Right lobe of liver (tissue), 6 donors: ENCODE measurements around the gene YKT6. TPM values are rescaled to one million over a fixed set of nuclear protein-coding genes. Genes with fewer than 3 reads are reported as not detected.
A peak's percentile ranks its signal among the peaks of the same experiment; 100 is the strongest.

ENCODE experiments used
- ATAC-seq, 4 donors: fragments of 200-7000 bp; cut with Tn5 transposase; one replicate each; pipeline ENCODE4 v1.9.1; 2020; ENCODE audit warnings: mild to moderate bottlenecking in 4 of 4, moderate library complexity in 4 of 4
- DNase-seq, 3 donors: peaks; one replicate each; pipeline ENCODE4 v3.0.0-alpha.2; 2020
- H3K27ac ChIP-seq, 3 donors: fragments of 200-600 bp; one replicate each; pipeline ENCODE4 v1.8.0; 2022
- H3K27me3 ChIP-seq, 2 donors: fragments of 200-600 bp; one replicate each; pipeline ENCODE4 v1.8.0; 2022
- H3K36me3 ChIP-seq, 4 donors: fragments of 200-600 bp; sonication (generic) in 1 of 4; one replicate each; pipeline versions ENCODE4 v1.5.1 to v1.8.0; 2017 to 2022; ENCODE audit warnings: control low read depth in 1 of 4
- H3K4me1 ChIP-seq, 4 donors: fragments of 200-600 bp; sonication (generic) in 1 of 4; one replicate each; pipeline versions ENCODE4 v1.5.1 to v1.8.0; 2017 to 2022; ENCODE audit warnings: control low read depth in 1 of 4
- H3K4me3 ChIP-seq, 3 donors: fragments of 200-600 bp; one replicate each; pipeline ENCODE4 v1.8.0; 2022
- H3K9me3 ChIP-seq, 4 donors: fragments of 200-600 bp; sonication (generic) in 1 of 4; one replicate each; pipeline versions ENCODE4 v1.5.1 to v1.8.0; 2017 to 2022; ENCODE audit warnings: control low read depth in 1 of 4
- CTCF ChIP-seq, 4 donors: fragments of 200-600 bp in 3 of 4; fragments of 450-650 bp in 1 of 4; IDR thresholded peaks; one replicate each; pipeline versions ENCODE4 v1.5.1 to v1.8.0; 2016 to 2022; ENCODE audit warnings: antibody characterized with exemption in 4 of 4, mild to moderate bottlenecking in 2 of 4
- POLR2A ChIP-seq: fragments of 450-650 bp; IDR thresholded peaks from one replicate; pipeline ENCODE4 v1.6.1; 2017; ENCODE audit warnings: antibody characterized with exemption, mild to moderate bottlenecking
- WGBS: methylation state at CpG from one replicate; pipeline ENCODE4 v1.1.6; 2018; ENCODE audit warnings: low coverage, low lambda C conversion rate; ENCODE audit not compliant: insufficient coverage; ENCODE audit errors: missing lambda C conversion rate; 5-methylcytosine and 5-hydroxymethylcytosine counted together
- intact Hi-C, 2 donors: fragments of 100-400 bp; cut with DNase I; formaldehyde crosslinking; loops; one replicate each; pipeline versions ENCODE4 v1.11.2 to v1.14.1; 2022
- total RNA-seq, 6 experiments: library from RNA; depleted of rRNA in 2 of 6; stranded (reverse); fragments of >200 nt in 2 of 6; fragmentation: NEBNext Ultra II Directional in 3 of 6; extraction: Animal tissue kit (Norgen Biotek cat#: 25700) in 3 of 6; gene quantifications; one replicate each; pipeline versions ENCODE4 v1.1.0 to v1.2.4, GENCODE V29; 2016 to 2023
- donor health status: DM: no; HTN: yes; CAD: no.
- donor health status: DM: no; HTN: no; CAD: no.
- donor health status: DM: no; HTN: no; CAD: no.
- donor health status: DM: no; HTN: yes; CAD: no.
- donor health status: DM: no; HTN: yes; CAD: no.

YKT6 gene
- total RNA-seq, 6 experiments from 2014 or later, result 15.0 to 23.8 (median 19.2) TPM

- peaks cover 0 to 75% (median 39%) of the 10 kb centered on the region in 4 donors for H3K4me1 ChIP-seq
- H3K4me3 ChIP-seq, result peak overlapping the region in 1 of 3 donors; percentile 3
- peak overlapping the region in 2 of 3 donors; percentile 23 to 73 for H3K27ac ChIP-seq
- DNase-seq (peak in 1 of 3 donors; percentile 71), ATAC-seq (peak in 2 of 4 donors; percentile 6)
- H3K36me3 ChIP-seq, result no peaks in the 10 kb centered on the region
- intact Hi-C loops, result no loop called here
- 40% methylated on average over 4 of the region's 10 CpGs for WGBS
- TF ChIP-seq POLR2A (no peak), CTCF (IDR thresholded peaks at IDR 0.05) (no peak)
- H3K9me3 ChIP-seq, result no peaks in the 10 kb centered on the region
- no peaks in the 10 kb centered on the region for H3K27me3 ChIP-seq
Observed at GRCh38 chr7:44158096-44158872, 42.5 kb upstream of the YKT6 start.

GRCh38 chr7:44158873-44159631 lies 41.7 kb upstream of the YKT6 start:
- H3K9me3 ChIP-seq, result no peaks in the 10 kb centered on the region
- intact Hi-C loops, result no loop called here
- WGBS, result 20% methylated on average over 1 of the region's 12 CpGs
- no peaks in the 10 kb centered on the region for H3K36me3 ChIP-seq
- H3K4me1 ChIP-seq, result peaks cover 0 to 79% (median 39%) of the 10 kb centered on the region in 4 donors
- DNase-seq, result peak in 2 of 3 donors; percentile 88 to 89
- H3K27me3 ChIP-seq, result no peaks in the 10 kb centered on the region
- TF ChIP-seq POLR2A (no peak), CTCF (IDR thresholded peaks at IDR 0.05) (no peak)
- peak in 3 of 4 donors; percentile 47 to 58 (median 48) for ATAC-seq
- peak overlapping the region in 2 of 3 donors; percentile 28 to 73 for H3K27ac ChIP-seq
- peak overlapping the region in 1 of 3 donors; percentile 3 for H3K4me3 ChIP-seq

GRCh38 chr7:44159824-44160630 lies 40.8 kb upstream of the YKT6 start:
- peaks cover 0 to 79% (median 39%) of the 10 kb centered on the region in 4 donors for H3K4me1 ChIP-seq
- no peak for TF ChIP-seq POLR2A
- TF ChIP-seq CTCF (IDR thresholded peaks at IDR 0.05), result no peak
- intact Hi-C loops, result no loop called here
- H3K4me3 ChIP-seq, result no peak overlapping the region
- no peaks in the 10 kb centered on the region for H3K27me3 ChIP-seq
- ATAC-seq (peak; percentile 20 to 66 (median 64)), DNase-seq (peak; percentile 54 to 95 (median 93))
- WGBS, result 63% methylated on average over 1 of the region's 5 CpGs
- H3K27ac ChIP-seq, result peak overlapping the region in 2 of 3 donors; percentile 32 to 73
- no peaks in the 10 kb centered on the region for H3K9me3 ChIP-seq
- no peaks in the 10 kb centered on the region for H3K36me3 ChIP-seq

- Histone ChIP-seq H3K27me3 (no peaks in the 10 kb centered on the region), H3K4me3 (no peak overlapping the region), H3K36me3 (no peaks in the 10 kb centered on the region), H3K9me3 (no peaks in the 10 kb centered on the region), H3K4me1 (peaks cover 0 to 67% (median 34%) of the 10 kb centered on the region in 4 donors), H3K27ac (no peak overlapping the region)
- DNase-seq (no peak), ATAC-seq (no peak)
- no CpG with 5 or more reads among the region's 2 CpGs for WGBS
- intact Hi-C loops, result no loop called here
- TF ChIP-seq CTCF (IDR thresholded peaks at IDR 0.05), result no peak
- TF ChIP-seq POLR2A, result no peak
Observed at GRCh38 chr7:44161371-44161770, 39.4 kb upstream of the YKT6 start.
